ENCODE measurements around the gene C16orf87. TPM values are rescaled to one million over a fixed set of nuclear protein-coding genes. Genes with fewer than 3 reads are reported as not detected.
A peak's percentile ranks its signal among the peaks of the same experiment; 100 is the strongest.

Gene C16orf87
- total and polyA plus RNA-seq, 9 of the 15 experiments (the other 6 are each of a cell fraction or from before 2014, with no cell fraction given), result 7.8 to 16.7 (median 10.5) TPM

DNA sequence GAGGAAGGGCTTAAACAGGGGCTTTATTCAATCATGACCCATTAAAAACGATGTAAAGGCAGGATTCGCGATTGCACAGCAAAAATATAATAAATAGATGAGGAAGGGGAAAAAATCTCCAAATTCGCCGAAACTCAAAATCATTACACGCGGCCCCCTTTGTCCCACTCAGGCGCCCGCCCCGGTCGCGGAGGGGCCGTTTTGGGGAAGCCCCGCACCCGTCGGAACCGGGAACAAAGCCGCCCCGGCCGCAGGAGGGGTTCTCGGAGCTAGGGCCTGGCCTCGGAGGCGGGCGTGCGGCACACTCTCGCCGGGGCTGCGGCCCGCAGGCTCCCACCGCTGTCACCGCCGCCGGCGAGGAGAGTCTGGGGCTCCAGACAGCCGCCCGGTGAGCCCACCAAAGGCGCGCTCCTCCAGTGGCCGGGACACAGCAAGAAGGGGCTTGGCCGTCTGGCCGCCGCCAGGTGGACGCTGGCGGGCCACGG is 521 bp downstream of the C16orf87 start (continued):
- TF ChIP-seq, protein P1, sequence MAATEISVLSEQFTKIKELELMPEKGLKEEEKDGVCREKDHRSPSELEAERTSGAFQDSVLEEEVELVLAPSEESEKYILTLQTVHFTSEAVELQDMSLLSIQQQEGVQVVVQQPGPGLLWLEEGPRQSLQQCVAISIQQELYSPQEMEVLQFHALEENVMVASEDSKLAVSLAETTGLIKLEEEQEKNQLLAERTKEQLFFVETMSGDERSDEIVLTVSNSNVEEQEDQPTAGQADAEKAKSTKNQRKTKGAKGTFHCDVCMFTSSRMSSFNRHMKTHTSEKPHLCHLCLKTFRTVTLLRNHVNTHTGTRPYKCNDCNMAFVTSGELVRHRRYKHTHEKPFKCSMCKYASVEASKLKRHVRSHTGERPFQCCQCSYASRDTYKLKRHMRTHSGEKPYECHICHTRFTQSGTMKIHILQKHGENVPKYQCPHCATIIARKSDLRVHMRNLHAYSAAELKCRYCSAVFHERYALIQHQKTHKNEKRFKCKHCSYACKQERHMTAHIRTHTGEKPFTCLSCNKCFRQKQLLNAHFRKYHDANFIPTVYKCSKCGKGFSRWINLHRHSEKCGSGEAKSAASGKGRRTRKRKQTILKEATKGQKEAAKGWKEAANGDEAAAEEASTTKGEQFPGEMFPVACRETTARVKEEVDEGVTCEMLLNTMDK (IDR thresholded peaks at IDR 0.05; ENCODE audit: borderline replicate concordance, insufficient read depth, low read depth, low read length, poor library complexity, severe bottlenecking), result no peak
- TF ChIP-seq KDM2B (CRISPR knock-in tag; IDR thresholded peaks at IDR 0.05), result no peak
- TF ChIP-seq, protein P2, sequence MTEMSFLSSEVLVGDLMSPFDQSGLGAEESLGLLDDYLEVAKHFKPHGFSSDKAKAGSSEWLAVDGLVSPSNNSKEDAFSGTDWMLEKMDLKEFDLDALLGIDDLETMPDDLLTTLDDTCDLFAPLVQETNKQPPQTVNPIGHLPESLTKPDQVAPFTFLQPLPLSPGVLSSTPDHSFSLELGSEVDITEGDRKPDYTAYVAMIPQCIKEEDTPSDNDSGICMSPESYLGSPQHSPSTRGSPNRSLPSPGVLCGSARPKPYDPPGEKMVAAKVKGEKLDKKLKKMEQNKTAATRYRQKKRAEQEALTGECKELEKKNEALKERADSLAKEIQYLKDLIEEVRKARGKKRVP (CRISPR knock-in tag; IDR thresholded peaks at IDR 0.05), result no peak
- TF ChIP-seq, protein P3, sequence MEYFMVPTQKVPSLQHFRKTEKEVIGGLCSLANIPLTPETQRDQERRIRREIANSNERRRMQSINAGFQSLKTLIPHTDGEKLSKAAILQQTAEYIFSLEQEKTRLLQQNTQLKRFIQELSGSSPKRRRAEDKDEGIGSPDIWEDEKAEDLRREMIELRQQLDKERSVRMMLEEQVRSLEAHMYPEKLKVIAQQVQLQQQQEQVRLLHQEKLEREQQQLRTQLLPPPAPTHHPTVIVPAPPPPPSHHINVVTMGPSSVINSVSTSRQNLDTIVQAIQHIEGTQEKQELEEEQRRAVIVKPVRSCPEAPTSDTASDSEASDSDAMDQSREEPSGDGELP (CRISPR knock-in tag; IDR thresholded peaks at IDR 0.05; ENCODE audit: borderline replicate concordance), result 0 out of 2 replicates have a peak, but pooled peaks have one; percentile 20
- TF ChIP-seq SP1 (CRISPR knock-in tag; IDR thresholded peaks at IDR 0.05), result no peak
- TF ChIP-seq, protein P4, sequence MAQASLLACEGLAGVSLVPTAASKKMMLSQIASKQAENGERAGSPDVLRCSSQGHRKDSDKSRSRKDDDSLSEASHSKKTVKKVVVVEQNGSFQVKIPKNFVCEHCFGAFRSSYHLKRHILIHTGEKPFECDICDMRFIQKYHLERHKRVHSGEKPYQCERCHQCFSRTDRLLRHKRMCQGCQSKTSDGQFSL (CRISPR knock-in tag; IDR thresholded peaks at IDR 0.05), result 0 out of 2 replicates have a peak, but pooled peaks have one; percentile 2
- TF ChIP-seq, protein P4 (tag; IDR thresholded peaks at IDR 0.05), result no peak
- peak; percentile 29; the same call in 1 of the 2 replicates for TF ChIP-seq FOXK1 (CRISPR knock-in tag; IDR thresholded peaks at IDR 0.05; ENCODE audit: borderline replicate concordance)
- no peak for TF ChIP-seq SMC3 (conservative IDR thresholded peaks at IDR 0.05; ENCODE audit: insufficient read depth, low read depth, low read length)
- no peak for TF ChIP-seq ZBED1 (IDR thresholded peaks at IDR 0.05)
- no peak for TF ChIP-seq TRIM24 (IDR thresholded peaks at IDR 0.05)
- TF ChIP-seq, protein P5, sequence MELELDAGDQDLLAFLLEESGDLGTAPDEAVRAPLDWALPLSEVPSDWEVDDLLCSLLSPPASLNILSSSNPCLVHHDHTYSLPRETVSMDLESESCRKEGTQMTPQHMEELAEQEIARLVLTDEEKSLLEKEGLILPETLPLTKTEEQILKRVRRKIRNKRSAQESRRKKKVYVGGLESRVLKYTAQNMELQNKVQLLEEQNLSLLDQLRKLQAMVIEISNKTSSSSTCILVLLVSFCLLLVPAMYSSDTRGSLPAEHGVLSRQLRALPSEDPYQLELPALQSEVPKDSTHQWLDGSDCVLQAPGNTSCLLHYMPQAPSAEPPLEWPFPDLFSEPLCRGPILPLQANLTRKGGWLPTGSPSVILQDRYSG (tag; conservative IDR thresholded peaks at IDR 0.05; ENCODE audit: low read depth), result no peak
- no peak for TF ChIP-seq KLF10 (CRISPR knock-in tag; IDR thresholded peaks at IDR 0.05)
- no peak for TF ChIP-seq ZNF282 (CRISPR knock-in tag; IDR thresholded peaks at IDR 0.05)
- TF ChIP-seq, protein P6, sequence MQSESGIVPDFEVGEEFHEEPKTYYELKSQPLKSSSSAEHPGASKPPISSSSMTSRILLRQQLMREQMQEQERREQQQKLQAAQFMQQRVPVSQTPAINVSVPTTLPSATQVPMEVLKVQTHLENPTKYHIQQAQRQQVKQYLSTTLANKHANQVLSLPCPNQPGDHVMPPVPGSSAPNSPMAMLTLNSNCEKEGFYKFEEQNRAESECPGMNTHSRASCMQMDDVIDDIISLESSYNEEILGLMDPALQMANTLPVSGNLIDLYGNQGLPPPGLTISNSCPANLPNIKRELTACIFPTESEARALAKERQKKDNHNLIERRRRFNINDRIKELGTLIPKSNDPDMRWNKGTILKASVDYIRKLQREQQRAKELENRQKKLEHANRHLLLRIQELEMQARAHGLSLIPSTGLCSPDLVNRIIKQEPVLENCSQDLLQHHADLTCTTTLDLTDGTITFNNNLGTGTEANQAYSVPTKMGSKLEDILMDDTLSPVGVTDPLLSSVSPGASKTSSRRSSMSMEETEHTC (IDR thresholded peaks at IDR 0.05), result no peak
